ENCODE measurements around the gene EXD2.

DNA sequence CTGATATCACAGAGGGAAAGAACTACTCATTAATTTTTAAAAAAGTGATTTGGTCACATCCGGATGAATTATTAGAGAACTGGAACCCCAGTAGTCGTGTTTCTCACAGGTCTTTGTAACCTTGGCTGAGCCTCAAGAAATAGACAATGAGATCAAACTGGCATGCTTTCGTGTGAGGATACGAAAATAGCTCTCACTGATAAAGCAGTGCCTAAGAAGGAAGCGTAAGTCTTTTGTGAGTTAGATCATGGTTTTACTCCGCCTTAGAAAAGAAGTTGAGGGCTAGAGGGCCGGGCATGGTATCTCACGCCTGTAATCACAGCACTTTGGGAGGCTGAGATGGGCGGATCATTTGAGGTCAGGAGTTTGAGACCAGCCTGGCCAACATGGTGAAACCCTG, 34.9 kb downstream of the EXD2 start:
- no peak for TF ChIP-seq E2F1 (CRISPR knock-in tag; IDR thresholded peaks at IDR 0.05)
- no peak for TF ChIP-seq CTCF (IDR thresholded peaks at IDR 0.05)
